Panc1 (cell line): ENCODE data around the gene PPP1R27. TPM values are rescaled to one million over a fixed set of nuclear protein-coding genes. Genes with fewer than 3 reads are reported as not detected.

ENCODE experiments used
- ATAC-seq: fragments of 200-7000 bp; cut with Tn5 transposase; 2 replicates; pipeline ENCODE4 v1.9.1; 2020; ENCODE audit warnings: mild to moderate bottlenecking, moderate library complexity
- BruUV-seq: library from RNA; stranded (reverse); fragments of 400-500 nt; replicated peaks from 2 replicates; lab custom pipeline; 2021; lab: Mats Ljungman, UMichigan
- CTCF ChIA-PET: fragments of 300-600 bp; sonication (Branson Sonifier 250); formaldehyde crosslinking; loops from one replicate; lab custom pipeline; 2022; ENCODE audit warnings: antibody characterized with exemption; lab: Charles Lee
- POLR2A ChIA-PET: fragments of 300-600 bp; sonication (Branson Sonifier 250); formaldehyde crosslinking; loops from one replicate; lab custom pipeline; 2022; ENCODE audit warnings: antibody characterized with exemption; lab: Charles Lee
- DNase-seq: peaks from one replicate; pipeline ENCODE4 v3.0.0-alpha.2; 2010; ENCODE audit warnings: low read depth, low spot score
- H3K27ac ChIP-seq: 2 replicates; pipeline ENCODE4 v1.5.1; 2011; ENCODE audit warnings: mild to moderate bottlenecking, low read length, inconsistent platforms
- H3K27me3 ChIP-seq: fragments of 200-500 bp; sonication (Bioruptor generic); 2 replicates; pipeline ENCODE4 v1.6.0; 2014; ENCODE audit warnings: low read length, inconsistent platforms; ENCODE audit not compliant: control insufficient read depth, insufficient read depth
- H3K36me3 ChIP-seq: fragments of 200-500 bp; sonication (Bioruptor generic); 2 replicates; pipeline ENCODE4 v1.5.1; 2014; ENCODE audit warnings: inconsistent platforms, mild to moderate bottlenecking, low read length, moderate library complexity; ENCODE audit not compliant: control insufficient read depth, insufficient read depth
- H3K4me1 ChIP-seq: 2 replicates; pipeline ENCODE4 v1.5.1; 2011; ENCODE audit warnings: inconsistent platforms, mild to moderate bottlenecking, low read length, moderate library complexity; ENCODE audit not compliant: control insufficient read depth, insufficient read depth
- H3K4me3 ChIP-seq, 2 experiments: 2 replicates each; pipeline ENCODE4 v1.5.1; 2011 to 2012; ENCODE audit warnings: low read depth in 2 of 2, low read length in 2 of 2, mild to moderate bottlenecking in 2 of 2, inconsistent platforms in 1 of 2, moderate library complexity in 1 of 2
- H3K9me3 ChIP-seq: fragments of 200-500 bp; sonication (Bioruptor generic); 2 replicates; pipeline ENCODE4 v1.5.1; 2014; ENCODE audit warnings: low read depth, mild to moderate bottlenecking, inconsistent platforms, low read length, moderate library complexity; ENCODE audit not compliant: control insufficient read depth, insufficient read depth
- CTCF ChIP-seq: fragments of 450-650 bp; IDR thresholded peaks from 2 replicates; pipeline ENCODE4 v1.5.1; 2017; ENCODE audit warnings: mild to moderate bottlenecking
- POLR2AphosphoS5 ChIP-seq: IDR thresholded peaks from 2 replicates; pipeline ENCODE4 v1.6.1; 2012; ENCODE audit warnings: mild to moderate bottlenecking, low read depth, low read length, moderate library complexity
- REST ChIP-seq, 2 experiments: IDR thresholded peaks; 2 replicates each; pipeline ENCODE4 v1.6.1; 2011 to 2012; ENCODE audit warnings: low read depth in 2 of 2, control low read depth in 1 of 2, low read length in 1 of 2, mild to moderate bottlenecking in 1 of 2, moderate library complexity in 1 of 2; ENCODE audit not compliant: insufficient read depth in 1 of 2
- SIN3A ChIP-seq: IDR thresholded peaks from 2 replicates; pipeline ENCODE4 v1.6.1; 2012; ENCODE audit warnings: low read depth, mild to moderate bottlenecking, low read length, moderate library complexity, borderline replicate concordance; ENCODE audit not compliant: insufficient read depth
- TCF7L2 ChIP-seq: IDR thresholded peaks from 2 replicates; pipeline ENCODE4 v1.6.1; 2011; ENCODE audit warnings: mild to moderate bottlenecking, low read depth, low read length, inconsistent platforms
- in situ Hi-C: cut with HindIII; loops from 2 replicates; pipeline ENCODE4 v1.10.0; 2016; ENCODE audit warnings: low sequenced_read_pairs, low pct_unique_long_range_greater_than_20kb
- intact Hi-C: fragments of 100-400 bp; cut with micrococcal nuclease; formaldehyde crosslinking; loops from one replicate; pipeline ENCODE4 v1.10.0; 2022; ENCODE audit not compliant: unreplicated experiment
- total RNA-seq: library from RNA; stranded (reverse); gene quantifications from one replicate; pipeline ENCODE4 v1.2.1, GENCODE V29; 2021; ENCODE audit not compliant: unreplicated experiment

Gene PPP1R27
- total RNA-seq, 1 experiment from 2014 or later: not detected

- Histone ChIP-seq H3K4me3 (peak overlapping the region; percentile 78 to 81), H3K4me1 (peaks cover 21% of the 10 kb centered on the region), H3K36me3 (peaks cover 5% of the 10 kb centered on the region; the same call in 1 of the 2 replicates), H3K27ac (peak overlapping the region; percentile 90), H3K27me3 (no peaks in the 10 kb centered on the region), H3K9me3 (no peaks in the 10 kb centered on the region)
- ATAC-seq: no peak
- no peak for DNase-seq
- intact Hi-C loops: no loop called here
- CTCF ChIA-PET: no interaction called here
- in situ Hi-C loops: no loop called here
- TF ChIP-seq TCF7L2: no peak
- no TSS peak for BruUV-seq
- POLR2A ChIA-PET: interaction anchor here (0.5 to 0.6 kb wide), 2 partner anchors 51 to 133 kb away, joined by 11 to 17 read pairs; no protein-coding TSS in a partner anchor
Observed at GRCh38 chr17:81858170-81858966, 23.5 kb upstream of the PPP1R27 start.

- no TSS peak for BruUV-seq
- CTCF ChIA-PET: interaction anchor here (0.9 kb wide), 1 partner anchor 144 kb away, joined by 6 read pairs; no protein-coding TSS in a partner anchor
- no peak overlapping the region for H3K4me3 ChIP-seq
Observed at GRCh38 chr17:81854974-81855774, 20.3 kb upstream of the PPP1R27 start.

GRCh38 chr17:81852237-81852636 lies 17.4 kb upstream of the PPP1R27 start:
- DNase-seq (no peak), ATAC-seq (no peak)
- no peaks in the 10 kb centered on the region for H3K27me3 ChIP-seq
- intact Hi-C loops (no loop called here), in situ Hi-C loops (no loop called here)
- ChIA-PET POLR2A (no interaction called here), CTCF (interaction anchor here (0.7 kb wide), 1 partner anchor 46 kb away, joined by 3 read pairs; no protein-coding TSS in a partner anchor)
- no TSS peak for BruUV-seq
- H3K4me1 ChIP-seq: no peaks in the 10 kb centered on the region
- no peak for TF ChIP-seq POLR2AphosphoS5
- TF ChIP-seq REST (IDR thresholded peaks at IDR 0.05; ENCODE audit: insufficient read depth in 1 of 2, low read depth in 2 of 2, low read length in 1 of 2): no peak
- TF ChIP-seq CTCF: no peak
- no peak for TF ChIP-seq TCF7L2
- TF ChIP-seq SIN3A: no peak
- no peaks in the 10 kb centered on the region for H3K36me3 ChIP-seq
- no peak overlapping the region for H3K27ac ChIP-seq
- no peak overlapping the region for H3K4me3 ChIP-seq
- no peaks in the 10 kb centered on the region for H3K9me3 ChIP-seq

More at GRCh38 chr17:81854974-81855774, 20.3 kb upstream of the PPP1R27 start:
- peaks cover 3% of the 10 kb centered on the region; the same call in 1 of the 2 replicates for H3K36me3 ChIP-seq
- peak; percentile 54; the same call in 1 of the 2 replicates for ATAC-seq
- intact Hi-C loops (no loop called here), in situ Hi-C loops (no loop called here)
- no peaks in the 10 kb centered on the region for H3K27me3 ChIP-seq
- TF ChIP-seq POLR2AphosphoS5 (peak; percentile 32; the same call in 1 of the 2 replicates), CTCF (no peak)
- H3K27ac ChIP-seq: no peak overlapping the region
- POLR2A ChIA-PET: interaction anchor here (0.5 to 0.6 kb wide), 2 partner anchors 44 to 134 kb away, joined by 5 to 8 read pairs; no protein-coding TSS in a partner anchor
- no peak for DNase-seq
- no peaks in the 10 kb centered on the region for H3K9me3 ChIP-seq
- H3K4me1 ChIP-seq: peaks cover 13% of the 10 kb centered on the region
